Activated CD4-positive, CD25-positive, alpha-beta regulatory T cell treated with anti-CD3 and anti-CD28 coated beads, Interleukin-2, amount 50 U/mL, for 16 hours (primary cell): ENCODE data around the gene CMKLR1.

Source experiments
- DNase-seq: peaks from one replicate; pipeline ENCODE4 v3.0.0-alpha.2; 2020; ENCODE audit warnings: low read depth, low spot score

Gene CMKLR1

DNA sequence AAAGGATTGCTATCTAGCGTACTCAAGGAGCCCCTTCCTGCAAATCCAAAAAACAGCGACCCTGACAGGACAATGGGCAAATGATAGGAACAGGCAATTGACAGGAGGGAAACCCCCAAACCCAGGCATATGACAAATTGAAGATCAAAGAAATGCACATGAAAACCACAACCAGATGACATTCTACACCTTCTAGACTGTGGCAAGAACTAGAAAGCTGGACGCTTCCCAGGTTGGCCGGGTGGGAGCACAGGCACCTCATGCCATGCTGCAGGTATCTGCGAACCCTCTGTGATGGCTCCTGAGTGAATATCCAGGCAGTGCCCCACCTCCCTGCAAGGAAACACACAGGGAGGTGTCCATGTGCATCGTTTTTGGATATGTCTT lies 37.1 kb downstream of the CMKLR1 start:
- DNase-seq, result no peak

GRCh38 chr12:108301346-108301745 lies 37.8 kb downstream of the CMKLR1 start:
- DNase-seq, result no peak

- no peak for DNase-seq
Observed at GRCh38 chr12:108299980-108300696, 39.0 kb downstream of the CMKLR1 start.

GRCh38 chr12:108299516-108299915 lies 39.6 kb downstream of the CMKLR1 start:
- DNase-seq, result no peak

DNA sequence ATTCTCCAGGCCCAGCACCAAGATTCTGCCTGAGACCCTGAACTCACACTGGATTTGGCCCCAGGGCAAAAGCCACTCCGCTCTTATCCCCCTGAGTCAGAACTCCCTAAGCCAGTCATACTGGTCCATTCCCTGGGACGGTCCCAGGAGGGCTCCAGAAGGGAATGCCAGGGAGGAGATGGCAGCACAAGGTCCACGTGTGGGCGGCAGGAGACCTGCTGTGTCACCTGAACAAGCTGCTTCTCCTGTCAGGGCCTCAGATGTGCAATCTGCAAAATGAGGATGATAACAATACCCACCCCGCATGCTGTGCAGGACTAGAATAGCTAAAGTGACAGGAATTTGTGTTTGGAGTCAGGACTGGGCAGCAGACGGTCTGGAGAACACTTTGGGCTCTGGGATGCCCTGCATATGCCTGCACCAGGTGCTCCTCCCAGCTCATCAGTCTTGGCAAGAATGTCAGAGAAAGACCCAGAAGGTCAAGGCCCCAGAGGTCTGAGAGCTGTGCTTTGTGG lies 40.3 kb downstream of the CMKLR1 start:
- DNase-seq, result no peak

DNA sequence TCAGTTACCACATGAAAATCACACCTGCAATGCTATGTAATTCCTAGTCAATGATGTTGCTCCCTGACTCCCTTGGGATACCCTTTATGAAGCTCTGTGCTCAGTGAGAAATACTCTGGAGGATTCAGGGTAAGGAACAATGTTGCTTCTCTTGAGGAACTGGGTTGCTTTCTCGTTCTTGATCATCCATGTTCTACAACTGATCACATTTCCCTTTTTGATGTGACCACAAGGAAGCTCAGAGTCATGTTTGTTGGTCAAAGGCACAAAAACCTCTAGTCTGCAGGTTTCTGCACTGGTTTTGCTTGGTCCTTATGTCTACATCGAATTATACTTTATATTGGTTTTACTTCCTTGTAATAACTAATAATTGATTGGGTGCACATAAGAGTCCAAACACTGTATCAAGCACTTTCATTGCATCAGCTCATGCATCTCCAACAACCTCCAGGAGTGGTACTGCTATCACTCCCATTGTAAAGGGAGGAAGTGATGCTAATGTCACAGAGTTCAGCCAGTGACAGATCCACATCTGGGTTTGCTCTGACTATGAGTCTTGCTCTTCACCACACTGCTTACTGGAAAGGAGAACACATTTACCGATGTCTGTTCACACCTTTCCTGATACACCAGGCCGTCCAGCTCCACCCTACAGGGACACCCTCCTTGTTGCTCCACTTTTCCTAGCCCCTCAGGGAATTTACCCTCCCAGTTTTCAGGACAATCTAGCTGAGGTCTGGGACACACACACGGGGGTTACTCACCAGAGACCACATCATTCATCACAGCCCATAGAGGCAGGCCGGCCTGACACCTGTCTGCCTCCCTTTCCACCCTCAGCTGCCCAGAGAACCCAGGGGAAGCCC lies 41.0 kb downstream of the CMKLR1 start:
- DNase-seq, result no peak

DNA sequence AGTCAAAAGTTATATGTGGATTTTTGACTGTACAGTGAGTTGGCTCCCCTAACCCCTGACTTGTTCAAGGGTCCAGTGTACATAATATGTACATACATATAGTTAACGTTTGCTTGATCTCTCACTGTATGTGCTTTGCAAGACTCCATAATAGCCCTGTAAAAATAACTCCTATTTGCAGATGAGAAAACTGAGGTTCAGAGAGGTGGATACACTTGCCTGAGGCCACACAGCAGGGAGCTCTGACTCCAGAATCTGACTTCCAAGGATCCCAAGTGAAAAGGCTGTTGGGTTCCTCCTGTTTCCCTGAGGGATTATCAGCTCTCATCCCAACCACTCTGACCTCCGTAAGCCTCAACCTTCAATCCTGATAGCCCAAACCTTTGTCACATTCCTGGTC lies 41.7 kb downstream of the CMKLR1 start:
- no peak for DNase-seq

- no peak for DNase-seq
Observed at GRCh38 chr12:108296945-108297344, 42.2 kb downstream of the CMKLR1 start.

- no peak for DNase-seq
Observed at GRCh38 chr12:108295641-108296040, 43.5 kb downstream of the CMKLR1 start.

GRCh38 chr12:108289350-108290161 lies 49.6 kb downstream of the CMKLR1 start:
- DNase-seq, result no peak

- DNase-seq, result no peak
Observed at GRCh38 chr12:108287227-108287626, 51.9 kb downstream of the CMKLR1 start.

- no peak for DNase-seq
Observed at GRCh38 chr12:108285016-108285415, 54.1 kb downstream of the CMKLR1 start.

GRCh38 chr12:108284163-108284562 lies 54.9 kb downstream of the CMKLR1 start:
- no peak for DNase-seq

GRCh38 chr12:108282676-108283075 lies 56.4 kb downstream of the CMKLR1 start:
- no peak for DNase-seq

DNA sequence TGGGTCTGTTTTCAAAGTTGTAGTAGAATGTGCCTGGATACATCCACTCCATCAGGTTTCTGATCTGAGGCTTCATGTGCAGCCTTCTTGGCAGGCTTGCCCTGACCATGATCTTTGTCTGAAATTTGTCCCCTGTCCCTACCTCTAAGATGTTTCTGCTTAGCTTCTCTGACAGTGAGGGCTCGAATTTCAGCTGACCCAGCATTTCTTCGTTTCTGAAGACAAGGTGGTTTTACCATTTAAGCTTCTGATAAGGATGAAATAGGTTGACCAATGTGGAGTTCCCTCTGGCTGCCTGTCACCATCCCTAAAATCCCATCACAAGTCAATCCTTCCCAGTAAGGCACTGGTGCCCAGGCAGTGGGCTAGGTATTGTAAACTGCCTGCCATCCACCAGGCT lies 57.0 kb downstream of the CMKLR1 start:
- DNase-seq, result no peak

- no peak for DNase-seq
Observed at GRCh38 chr12:108277613-108278012, 61.5 kb downstream of the CMKLR1 start.

DNA sequence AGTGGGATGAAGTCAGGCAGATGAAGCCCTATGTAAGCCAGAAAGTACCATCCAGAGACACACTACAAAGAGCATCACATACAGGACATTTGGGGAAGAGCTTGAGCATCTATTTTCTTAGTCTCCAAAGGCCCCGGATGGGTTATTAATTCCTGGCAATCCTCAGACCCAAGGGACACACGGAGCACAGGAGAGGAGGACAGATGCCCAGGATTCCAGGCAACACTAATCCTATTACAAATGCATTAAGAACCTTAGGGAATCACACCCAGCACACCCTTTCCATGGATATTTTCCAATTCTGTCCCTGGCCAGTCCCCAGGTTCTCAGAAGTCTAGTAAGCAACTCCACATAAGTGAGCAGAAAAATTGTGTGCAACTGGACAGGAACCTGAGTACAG lies 65.9 kb downstream of the CMKLR1 start:
- no peak for DNase-seq

DNA sequence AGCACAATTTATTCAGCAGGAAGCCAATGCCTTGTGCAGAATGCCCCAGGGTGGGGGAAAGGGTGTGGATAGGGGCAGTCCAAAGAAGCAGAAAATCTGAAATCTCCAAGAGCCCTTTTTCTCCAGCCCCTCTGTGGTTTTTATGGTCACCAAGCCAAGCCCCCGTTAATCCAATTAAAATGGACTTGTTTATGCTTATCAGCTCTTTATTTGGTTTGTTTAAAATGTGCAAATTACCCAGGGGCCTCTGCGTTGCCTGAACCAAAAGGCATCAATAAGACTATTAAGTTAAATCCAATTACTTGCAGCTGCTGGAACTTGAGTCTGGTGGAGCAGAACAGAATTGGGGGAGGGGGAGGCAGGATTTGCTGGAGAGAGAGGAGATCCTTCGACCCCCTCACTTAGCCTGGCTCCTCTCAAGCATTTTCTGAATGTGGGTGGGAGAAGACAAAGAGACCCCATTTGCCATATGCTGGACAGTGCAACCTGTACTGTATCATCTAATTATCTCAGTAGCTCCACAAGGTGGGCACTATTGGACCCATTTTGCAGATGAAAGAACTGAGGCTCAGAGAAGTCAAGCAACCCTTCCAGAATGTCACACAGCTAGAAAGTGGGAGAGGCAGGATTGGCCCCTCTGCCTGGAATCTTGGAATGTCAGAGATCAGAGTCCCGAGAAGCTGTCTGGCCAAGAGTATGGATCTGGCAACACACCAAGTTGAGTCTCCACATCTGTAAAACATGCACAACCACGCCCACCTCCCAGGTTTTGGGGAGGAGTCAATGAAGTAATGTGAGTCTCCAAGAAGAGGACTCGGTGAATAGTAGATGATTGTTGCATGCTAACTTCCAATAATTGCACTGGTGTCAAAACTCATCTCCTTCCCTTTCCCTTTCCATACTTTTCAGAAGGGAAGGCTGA lies 66.9 kb downstream of the CMKLR1 start:
- DNase-seq, result no peak

DNA sequence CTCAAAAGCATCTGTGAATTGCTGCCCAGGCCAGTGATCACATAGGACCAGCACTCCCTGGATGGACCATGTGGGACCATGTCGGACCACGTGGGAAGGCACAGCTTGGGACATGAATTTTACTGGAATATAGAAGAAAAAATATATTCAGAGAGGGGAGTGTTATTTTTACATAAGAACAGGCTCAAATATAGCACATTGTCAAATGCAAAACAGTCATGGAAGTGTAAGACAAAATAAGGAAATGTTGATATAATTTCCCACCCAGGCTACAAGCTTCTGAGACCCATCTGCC lies 68.3 kb downstream of the CMKLR1 start:
- DNase-seq, result no peak

GRCh38 chr12:108270035-108270848 lies 68.9 kb downstream of the CMKLR1 start:
- DNase-seq, result no peak
